OCI-LY7 (cell line): ENCODE measurements around the gene ZFHX3.

ENCODE experiments used
- EZH2phosphoT487 ChIP-seq: fragments of 200-600 bp; sonication (generic); IDR thresholded peaks from 2 replicates; pipeline ENCODE4 v1.6.1; 2018; ENCODE audit warnings: low read depth, borderline replicate concordance, mild to moderate bottlenecking, mixed run types, antibody characterized with exemption, low read length, moderate library complexity, mixed read lengths
- TF ChIP-seq, protein P1 (sequence below): fragments of 200-600 bp; sonication (generic); conservative IDR thresholded peaks from 2 replicates; pipeline ENCODE4 v1.5.1; 2014; ENCODE audit warnings: mild to moderate bottlenecking, antibody characterized with exemption, low read length, moderate library complexity, mixed read lengths

DNA sequence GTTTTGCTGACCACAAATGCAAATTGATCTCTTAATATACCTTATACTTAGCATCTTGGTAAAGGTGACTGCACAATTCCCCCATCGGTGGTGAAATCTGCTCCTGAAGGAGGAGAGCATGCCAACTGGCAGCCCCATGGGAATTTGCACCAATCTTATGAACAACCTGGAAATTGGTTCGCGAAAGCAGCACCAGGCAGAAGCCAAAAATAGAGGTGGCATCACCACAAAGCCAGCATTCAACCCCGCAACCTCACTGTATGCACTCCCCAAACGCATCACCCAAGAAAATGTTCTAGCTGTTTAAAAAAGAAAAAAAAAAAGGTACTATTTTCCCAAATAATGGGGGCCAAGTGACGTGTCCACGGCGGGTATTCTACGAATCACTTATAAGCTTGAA, 213.4 kb downstream of the ZFHX3 start:
- TF ChIP-seq, protein P1, sequence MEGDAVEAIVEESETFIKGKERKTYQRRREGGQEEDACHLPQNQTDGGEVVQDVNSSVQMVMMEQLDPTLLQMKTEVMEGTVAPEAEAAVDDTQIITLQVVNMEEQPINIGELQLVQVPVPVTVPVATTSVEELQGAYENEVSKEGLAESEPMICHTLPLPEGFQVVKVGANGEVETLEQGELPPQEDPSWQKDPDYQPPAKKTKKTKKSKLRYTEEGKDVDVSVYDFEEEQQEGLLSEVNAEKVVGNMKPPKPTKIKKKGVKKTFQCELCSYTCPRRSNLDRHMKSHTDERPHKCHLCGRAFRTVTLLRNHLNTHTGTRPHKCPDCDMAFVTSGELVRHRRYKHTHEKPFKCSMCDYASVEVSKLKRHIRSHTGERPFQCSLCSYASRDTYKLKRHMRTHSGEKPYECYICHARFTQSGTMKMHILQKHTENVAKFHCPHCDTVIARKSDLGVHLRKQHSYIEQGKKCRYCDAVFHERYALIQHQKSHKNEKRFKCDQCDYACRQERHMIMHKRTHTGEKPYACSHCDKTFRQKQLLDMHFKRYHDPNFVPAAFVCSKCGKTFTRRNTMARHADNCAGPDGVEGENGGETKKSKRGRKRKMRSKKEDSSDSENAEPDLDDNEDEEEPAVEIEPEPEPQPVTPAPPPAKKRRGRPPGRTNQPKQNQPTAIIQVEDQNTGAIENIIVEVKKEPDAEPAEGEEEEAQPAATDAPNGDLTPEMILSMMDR = no peak
- TF ChIP-seq EZH2phosphoT487 = no peak
